Measurements from ENCODE around the gene KNCN.

Gene KNCN

DNA sequence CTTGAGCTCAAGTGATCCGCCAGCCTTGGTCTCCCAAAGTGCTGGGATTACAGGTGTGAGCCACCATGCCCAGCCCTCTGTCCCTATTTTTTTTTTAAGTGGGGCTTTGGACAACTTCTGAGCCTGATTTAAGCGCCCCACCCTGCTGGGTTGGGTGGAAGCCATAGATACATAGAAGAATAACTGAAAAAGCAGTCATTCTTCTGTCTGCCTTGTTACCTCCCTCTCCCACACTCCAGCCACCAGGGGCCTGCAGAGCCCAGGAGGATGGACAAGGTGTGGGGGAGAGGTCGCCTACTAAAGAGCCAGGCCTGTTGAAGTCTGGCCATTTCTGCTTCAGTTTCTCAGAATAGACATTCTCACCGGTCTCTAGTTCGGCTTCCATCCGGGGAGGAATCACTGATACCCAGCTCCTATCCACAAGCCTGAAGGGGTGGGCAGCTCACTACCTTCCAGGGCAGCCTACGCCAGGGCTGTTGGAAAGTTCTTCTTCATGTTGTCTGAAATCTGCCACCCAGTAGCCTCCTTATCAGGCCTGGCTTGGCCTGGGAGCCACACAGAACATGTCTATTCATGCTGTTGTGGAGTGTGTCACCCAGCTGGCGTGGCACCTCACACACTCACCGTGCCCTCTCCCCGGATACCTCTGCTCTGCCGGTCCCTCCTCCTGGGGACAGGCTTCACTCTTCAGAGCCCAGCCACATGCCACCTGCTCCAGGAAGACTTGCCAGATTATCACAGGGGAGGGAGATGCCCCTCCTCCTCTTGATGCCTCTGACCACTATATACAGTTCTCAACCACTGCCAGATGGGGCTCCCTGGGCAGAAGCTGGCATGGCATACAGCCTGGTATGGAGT is 27.7 kb downstream of the KNCN start:
- no peak for DNase-seq

DNA sequence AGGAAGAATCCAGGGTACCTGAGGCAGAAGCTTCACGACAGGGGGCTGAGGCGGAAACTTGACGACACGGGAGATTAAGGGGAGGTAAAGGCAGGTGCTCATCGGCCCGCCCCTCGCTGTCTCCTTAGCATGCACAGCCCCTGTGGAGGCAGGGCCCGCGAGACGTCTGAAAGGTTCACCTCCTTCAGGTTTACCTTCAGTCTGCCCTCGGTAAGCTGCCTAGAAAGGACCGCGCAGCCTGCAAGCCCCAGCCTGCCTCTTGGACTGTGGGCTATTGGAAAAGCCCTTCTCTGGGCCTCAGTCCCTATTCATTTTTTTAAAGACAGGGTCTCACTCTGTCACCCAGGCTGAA is 28.5 kb downstream of the KNCN start:
- DNase-seq, result no peak

DNA sequence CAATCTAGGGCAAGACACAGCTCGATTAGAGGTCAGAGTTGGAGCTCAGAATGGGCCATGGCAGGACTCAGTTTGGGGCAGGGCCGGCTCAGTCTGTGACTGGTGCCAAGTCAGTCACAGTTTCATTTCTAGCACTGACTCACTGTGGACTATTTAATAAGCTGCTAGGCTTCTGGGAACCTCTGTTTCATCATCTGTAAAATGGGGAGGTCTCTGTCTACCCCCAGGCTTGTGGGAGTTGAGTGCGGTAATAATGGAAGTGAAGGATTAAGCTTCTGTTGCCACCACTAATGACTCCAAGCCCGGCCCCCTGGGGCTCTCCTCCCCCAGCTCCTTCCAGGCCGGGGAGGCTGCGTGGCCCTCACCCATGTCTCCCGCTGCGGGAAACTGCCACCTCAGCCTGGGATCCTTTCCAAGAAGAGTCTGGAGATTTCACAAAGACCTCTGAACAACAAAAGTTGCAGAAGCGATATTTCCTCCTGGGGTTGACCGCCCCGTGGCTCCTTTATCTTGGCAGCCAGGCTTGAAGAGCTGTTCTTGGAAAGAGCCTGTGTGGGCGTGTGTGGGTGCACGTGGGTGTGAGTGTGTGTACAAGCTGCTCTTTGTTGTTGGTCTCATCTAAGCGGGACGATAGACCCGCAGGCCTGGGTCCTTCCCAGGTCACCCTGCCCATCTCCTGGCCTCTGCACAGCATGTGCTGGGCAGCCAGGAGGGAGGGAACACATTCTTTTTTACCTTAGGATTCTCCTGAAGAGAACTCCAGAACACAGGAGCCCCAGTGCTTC is 29.1 kb downstream of the KNCN start:
- peak in 1 of 5 donors; percentile 78 for DNase-seq

DNA sequence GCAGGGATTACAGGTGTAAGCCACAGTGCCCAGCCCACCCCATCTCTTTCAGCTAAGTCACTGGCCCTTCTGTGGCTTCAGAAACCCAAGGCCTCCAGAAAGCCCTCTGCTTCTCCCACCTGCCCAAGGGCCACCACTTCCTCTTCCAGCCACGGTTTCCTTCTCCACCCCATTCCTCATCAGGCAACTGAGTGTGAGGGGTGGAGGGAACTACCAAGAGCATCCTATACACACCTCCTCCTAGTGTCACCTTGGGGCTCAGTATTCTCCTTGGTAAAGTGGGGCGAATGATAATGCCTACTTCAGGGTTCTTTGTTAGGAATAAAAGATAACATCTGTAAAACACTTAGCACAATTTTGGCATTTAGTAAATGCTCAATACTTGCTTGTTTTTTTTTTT is 30.0 kb downstream of the KNCN start:
- no peak for DNase-seq

- DNase-seq, result no peak
These were observed 31.2 kb downstream of the KNCN start for GRCh38 chr1:46520063-46520911.

DNA sequence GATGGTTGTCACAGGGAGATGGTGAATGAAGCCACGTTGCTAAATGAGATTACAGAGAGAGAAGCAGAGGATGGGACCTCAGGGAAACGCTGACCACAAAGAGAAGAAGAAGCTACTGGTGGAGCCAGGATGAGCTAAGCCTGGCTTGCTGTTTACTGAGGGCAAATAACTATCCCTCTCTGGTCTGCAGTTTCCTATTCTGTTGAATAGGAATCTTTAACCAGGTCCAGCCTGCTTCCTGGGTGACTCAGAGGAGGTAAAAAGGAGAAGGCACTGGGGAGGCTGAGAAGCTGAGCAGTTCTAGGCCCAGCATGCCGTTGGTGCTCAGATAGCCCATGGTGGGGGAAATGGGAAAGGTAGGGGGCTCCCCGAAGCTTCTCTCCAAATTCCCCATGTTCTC is 32.2 kb downstream of the KNCN start:
- DNase-seq, result no peak

DNA sequence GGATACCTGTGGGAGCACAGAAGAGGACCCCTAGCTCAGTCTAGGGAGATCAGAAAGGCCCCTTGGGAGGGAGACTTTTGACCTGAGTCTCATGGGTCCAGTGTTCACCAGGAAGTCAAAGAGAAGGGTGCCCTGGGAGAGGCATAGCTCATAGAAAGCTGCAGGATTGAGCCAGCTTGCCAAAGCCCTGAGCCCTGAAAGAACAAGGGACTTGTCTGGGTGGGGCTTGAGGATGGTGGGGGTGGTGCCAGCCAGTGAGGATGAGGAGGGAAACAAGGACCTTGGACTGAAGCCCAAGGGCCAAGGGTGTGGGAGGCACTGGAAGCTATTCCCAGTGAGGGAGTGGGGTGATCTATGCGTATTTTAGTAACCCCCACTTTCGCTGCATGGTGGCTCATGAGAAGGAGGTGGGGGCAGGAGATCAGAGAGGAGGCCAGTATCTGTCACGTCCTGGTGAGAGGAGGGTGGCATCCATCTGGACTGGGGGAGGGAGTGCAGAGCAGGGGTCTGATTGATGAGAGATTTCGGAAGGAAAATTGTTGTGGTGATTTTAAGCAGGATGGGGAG is 33.4 kb downstream of the KNCN start:
- no peak for DNase-seq

DNA sequence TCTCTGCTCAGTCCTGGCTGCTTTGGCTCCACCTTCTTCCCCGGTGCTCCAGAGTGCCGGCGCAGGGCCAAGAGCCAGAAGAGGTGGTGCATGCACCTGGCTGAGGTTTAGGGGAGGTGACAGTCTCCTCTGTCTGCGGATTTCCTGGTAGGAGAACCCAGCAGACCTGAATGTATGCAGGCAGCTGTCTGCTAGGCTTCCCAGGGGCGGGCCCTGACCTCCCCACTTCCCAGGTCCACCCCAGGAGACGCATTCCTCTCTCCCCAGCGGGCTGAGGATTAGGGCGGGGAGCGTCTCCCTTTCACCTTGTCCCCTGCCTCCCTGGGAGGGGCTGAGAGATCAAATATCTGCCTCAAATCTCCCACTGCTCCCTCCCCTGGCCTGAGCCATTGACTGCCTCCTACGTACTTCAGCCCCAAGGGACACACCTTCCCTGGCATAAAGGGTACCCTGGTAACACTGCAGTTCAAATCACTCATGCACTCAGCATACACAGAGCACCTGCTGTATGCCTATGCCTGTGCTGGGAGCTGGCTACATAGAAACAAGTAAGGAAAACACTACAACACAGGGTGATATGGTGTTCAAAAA is 34.3 kb downstream of the KNCN start:
- DNase-seq, result no peak

GRCh38 chr1:46516200-46516950 is 35.1 kb downstream of the KNCN start:
- DNase-seq, result no peak

DNA sequence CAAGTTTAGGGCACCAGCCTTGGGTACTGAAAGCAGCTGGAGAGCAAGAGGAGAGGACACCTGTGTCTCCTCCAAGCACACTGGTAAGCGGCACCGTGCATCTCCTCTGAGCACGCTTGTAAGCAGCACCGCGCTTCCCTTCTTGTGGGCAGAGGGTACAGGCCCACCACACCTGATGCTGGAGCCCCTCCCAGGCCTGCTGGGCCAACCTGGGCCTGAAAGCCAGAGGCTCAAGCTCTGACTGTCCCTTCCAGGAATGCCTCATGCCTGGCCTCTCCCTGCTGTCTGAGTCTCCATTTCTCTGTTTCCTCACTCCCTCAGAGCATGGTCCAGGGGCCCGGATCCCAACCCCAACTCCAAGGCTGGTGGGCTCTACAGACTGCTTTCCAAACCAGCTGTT is 35.9 kb downstream of the KNCN start:
- DNase-seq, result no peak

- DNase-seq, result no peak
These were observed 37.9 kb downstream of the KNCN start for GRCh38 chr1:46513536-46513935.

DNA sequence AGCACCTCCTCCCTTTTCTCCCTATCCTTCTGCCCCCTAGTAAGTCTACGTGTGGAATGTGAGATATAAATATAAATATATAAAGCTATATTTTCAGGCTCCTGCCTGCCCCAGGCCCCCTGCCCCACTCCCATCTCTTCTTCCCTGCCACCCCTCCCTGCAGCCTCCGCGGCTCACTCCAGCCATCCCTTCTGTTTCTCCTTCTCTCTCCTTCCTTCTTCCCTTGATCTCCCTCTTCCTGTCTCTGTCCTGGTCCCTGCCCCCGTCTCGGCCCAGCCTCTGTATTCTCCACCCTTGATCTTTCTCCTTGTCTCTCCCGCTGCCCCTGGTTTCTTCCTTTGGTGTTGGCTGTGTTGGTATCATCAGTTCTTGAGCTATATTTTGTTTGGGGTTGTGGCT is 38.7 kb downstream of the KNCN start:
- DNase-seq, result no peak

- no peak for DNase-seq
These were observed 39.2 kb downstream of the KNCN start for GRCh38 chr1:46512135-46512791.

GRCh38 chr1:46510998-46511365 is 40.5 kb downstream of the KNCN start:
- DNase-seq, result no peak

- DNase-seq, result no peak
These were observed 41.0 kb downstream of the KNCN start for GRCh38 chr1:46510341-46510997.

GRCh38 chr1:46508757-46509156 is 42.7 kb downstream of the KNCN start:
- DNase-seq, result no peak

DNA sequence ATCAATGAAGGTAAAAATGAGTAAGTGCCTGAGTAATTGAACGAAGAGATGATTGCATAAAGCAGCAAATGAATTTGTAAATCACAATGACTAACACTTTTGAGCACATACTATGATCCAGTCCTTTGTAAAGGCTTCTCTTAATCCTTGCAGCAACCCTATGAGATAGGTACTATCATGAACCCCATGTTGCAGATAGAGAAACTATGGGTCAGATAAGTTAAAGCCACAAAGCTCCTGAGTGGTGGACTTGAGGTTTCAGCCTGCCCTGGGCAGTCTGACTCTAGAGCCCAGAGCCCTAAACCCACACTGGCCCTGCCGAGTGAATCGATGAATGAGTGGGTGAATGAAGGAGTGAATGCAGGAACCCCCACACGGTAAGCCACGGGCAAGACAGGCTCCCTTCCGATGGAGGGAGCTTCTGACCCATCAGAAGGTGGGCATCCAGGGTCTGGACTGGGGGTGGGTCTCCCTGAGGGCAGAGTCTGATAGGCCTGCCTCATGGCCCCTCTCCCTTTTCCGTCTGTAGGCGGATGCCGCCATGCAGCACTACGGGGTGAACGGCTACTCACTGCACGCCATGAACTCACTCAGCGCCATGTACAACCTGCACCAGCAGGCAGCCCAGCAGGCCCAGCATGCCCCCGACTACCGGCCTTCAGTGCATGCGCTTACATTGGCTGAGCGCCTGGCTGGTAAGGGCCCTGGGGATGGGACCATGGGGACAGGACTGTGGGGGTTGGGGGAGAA is 44.8 kb downstream of the KNCN start:
- DNase-seq, result no peak

DNA sequence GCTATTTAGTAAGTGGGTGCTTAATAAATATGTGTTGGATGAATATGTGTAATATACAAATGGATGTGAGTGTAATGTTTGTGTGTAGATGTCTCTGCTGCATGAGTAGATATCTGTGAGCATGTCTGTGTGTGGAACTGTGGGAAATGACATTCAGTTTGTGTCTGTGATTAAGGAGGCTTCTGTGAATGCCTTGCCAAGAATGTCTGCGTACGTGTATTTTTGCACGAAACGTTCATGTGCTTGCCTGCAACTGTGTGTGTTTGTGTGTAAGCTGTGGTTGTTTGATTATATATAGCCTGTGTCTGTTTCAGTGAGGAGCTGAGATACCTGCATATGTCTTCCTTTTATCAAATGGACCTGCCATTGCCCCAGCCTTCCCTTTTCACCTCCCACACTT is 48.0 kb downstream of the KNCN start:
- no peak for DNase-seq

- no peak for DNase-seq
These were observed 49.9 kb downstream of the KNCN start for GRCh38 chr1:46501528-46501927.

- DNase-seq, result no peak
These were observed 53.8 kb downstream of the KNCN start for GRCh38 chr1:46497665-46498064.

All from T-helper 1 cell (primary cell).